HG03045 (cell line): ENCODE results near the gene CHST10.
"Not testable (repeated sequence)": the region's sequence is repeated elsewhere in the genome, so short reads cannot be mapped to it uniquely, and the experiment has no call there.

Source experiments
- ATAC-seq: cut with Tn5 transposase; IDR thresholded peaks from one replicate; pipeline ENCODE4 v1.9.1; 2021; ENCODE audit warnings: mild to moderate bottlenecking, moderate library complexity; ENCODE audit not compliant: unreplicated experiment

Gene CHST10

DNA sequence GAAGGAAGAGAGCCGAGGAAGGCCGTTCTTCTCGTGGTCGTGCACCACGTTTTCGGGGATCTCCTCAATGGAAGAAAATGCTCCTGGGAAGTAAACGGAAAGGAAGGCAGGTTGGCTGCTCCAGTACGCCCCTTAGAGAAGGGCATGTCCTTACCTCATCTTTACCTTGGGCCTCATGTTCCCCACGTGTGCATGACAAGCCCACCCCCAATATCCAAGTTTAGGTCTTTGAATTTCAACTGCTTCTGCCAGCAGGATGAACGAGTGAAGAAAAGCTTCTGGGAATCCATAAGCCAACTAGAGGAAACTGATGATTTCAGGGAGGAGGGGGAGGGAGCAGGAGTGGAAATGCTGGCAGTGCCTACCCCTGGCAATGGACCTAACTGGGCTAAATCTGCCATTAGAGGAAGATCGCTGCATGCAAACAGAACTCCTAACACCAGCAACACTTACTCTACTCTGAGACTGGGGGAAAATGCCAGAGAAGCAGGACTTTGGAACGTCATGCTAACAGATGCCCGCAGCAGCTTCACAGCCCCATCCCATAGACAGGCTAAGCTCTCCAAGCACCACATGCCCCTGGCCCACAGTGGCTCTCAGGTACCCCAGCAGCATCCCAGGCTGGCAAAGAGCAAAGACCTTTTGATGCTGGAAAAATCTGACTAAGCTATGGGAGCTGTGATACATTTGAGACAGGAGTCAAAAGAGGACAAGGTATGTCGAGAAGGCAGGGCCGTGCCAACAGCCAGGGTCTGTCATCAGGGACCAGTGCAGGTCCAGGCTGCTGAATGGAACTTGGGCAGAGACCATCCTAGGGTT is 21.7 kb downstream of the CHST10 start:
- no peak for ATAC-seq

DNA sequence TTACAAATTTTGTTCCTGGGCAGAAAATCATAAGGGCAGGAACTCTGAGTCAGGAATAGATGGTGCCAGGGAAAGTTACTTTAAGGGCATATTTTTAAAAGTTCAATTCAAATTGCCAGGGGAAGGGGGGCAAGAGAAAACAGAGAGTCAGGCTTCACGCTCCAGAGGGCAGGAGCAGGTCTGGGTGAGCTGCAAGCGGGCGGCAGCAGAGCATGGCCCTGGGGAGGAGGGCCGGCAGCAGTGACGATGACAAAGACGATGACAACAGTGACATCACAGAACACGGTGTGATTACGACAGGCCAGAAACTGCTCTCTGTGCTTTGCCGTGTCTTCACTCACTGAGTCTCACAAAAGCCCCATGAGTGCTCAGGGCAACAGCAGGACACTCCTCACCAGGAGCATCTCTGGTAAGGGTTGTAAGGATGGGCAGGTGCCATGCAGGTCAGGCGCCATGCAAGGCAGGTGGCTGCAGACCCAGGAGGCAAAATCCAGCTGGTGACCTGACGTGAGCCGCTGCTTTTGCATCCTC is 23.3 kb downstream of the CHST10 start:
- peak; percentile 34 for ATAC-seq

DNA sequence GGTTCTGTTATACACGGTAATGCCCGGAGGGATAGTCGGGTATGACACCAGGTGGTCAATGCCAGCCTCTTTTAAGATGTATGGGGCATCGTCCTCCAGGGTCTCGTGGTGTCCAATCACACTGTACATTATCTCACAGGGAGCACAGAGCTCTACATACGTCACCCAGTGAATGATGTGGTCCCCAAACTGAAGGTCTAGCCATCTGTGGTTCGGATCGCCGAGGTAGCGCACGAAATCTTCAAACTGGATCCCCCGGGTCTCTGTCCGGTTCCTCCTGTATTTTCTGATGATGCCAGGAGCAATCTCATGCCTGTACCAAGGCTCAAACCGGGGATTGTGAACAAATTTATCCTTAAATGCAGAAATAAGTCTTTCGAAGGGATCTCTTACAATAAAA is 24.1 kb downstream of the CHST10 start:
- no peak for ATAC-seq

DNA sequence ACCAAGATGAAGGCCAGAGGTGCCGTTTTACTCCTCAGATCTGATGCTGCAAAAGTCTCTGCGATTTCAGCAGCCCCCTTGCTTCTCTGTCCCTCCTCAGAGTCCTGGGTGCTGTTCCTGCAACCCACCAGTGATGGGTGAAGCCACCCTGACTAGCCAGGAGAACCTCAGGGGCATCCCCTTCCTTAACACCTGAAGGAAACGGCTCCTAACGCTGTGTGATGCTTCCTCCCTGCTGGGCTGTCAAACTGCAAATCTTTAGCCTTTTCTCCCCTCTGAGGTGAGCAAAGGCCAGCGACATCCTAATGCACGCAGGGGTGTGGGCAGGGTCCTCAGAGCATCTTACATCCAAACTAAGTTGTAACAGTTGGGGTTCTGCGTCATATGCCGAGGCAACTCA is 24.8 kb downstream of the CHST10 start:
- no peak for ATAC-seq

- no peak for ATAC-seq
Observed at GRCh38 chr2:100391735-100392515, 25.5 kb downstream of the CHST10 start.

DNA sequence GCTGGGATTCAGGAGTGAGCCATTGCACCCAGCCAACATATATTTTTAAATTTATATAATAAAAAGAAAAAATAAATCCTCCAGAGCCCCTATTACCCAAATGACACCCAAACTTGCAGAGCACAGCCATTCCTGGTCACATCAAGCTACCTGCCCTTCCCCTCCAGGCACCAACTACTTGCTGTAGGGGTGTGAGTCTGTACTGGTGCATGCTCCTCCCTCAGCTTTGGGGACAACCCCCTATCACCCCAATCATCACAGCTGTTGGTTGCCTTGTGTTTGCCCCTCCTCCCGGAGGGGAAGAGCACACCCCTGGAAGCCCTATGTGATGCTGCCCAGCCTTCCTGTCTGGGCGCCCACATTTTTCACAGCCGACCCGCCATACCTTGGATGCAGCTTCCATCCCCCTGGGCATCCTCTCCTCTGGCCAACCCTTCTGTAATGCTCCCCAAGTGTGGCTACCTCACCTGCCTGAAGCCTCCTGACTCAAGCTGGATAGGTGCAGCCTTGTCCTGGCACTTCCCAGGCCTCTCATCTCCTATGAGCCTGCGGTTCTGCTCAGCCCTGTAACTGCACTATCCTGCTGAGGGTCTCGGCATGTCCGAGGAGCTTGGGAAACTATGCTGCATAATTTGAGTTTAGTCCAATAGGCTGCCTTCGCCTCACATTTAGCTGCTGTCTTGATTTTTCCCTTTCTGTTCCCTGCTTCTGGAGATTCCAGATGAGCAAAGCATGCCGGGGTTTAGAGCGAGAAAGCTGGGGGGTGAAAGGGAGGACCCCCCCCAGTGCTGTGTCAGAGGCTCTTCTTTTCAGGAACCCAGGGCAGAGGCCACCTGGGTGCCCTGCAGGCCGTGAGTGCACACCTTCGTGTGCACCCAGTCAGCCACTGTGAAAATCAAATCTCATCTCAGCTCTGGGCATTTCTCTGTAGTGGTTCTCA is 27.2 kb downstream of the CHST10 start:
- no peak for ATAC-seq

GRCh38 chr2:100388703-100389102 is 28.8 kb downstream of the CHST10 start:
- no peak for ATAC-seq

- no peak for ATAC-seq
Observed at GRCh38 chr2:100383954-100384353, 33.5 kb downstream of the CHST10 start.

DNA sequence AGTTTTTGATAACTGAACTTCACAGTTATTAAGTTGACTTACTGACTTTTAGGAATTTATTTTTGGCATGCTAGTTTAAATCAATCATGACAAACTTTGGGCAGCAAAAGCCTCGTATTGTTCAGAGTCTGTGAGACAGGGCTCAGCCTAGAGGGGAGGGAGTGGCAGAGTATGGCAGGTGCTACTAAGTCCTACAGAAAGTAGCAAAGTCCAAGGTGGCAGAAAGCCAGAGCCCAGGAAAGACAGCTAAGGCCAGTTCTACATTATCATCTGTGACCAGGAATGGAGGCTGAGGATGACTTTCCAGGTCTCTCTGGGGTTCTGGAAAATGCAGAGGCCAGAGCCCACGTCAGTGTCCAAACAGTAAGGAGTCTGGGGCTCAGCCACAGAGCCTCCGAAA is 34.2 kb downstream of the CHST10 start:
- no peak for ATAC-seq

- peak; percentile 73 for ATAC-seq
Observed at GRCh38 chr2:100381240-100381639, 36.2 kb downstream of the CHST10 start.

DNA sequence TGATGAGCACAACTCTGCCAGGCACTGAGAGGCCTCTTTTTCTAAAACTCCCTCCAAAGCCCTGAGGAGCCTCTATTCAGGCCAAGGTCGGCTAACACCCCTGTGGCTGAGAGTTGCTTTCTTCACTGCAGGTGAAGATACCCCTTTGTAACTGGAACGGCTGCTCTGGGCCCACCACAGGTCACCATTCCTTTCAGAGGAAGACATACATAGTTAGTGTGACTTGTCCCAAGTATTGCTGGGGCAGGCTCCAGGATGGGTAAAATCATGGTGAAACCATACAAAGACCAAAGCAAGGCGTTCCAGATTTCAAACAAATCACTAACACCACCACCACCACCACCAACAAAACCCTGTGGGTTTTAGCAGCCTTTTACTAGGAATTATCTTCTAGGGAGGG is 36.8 kb downstream of the CHST10 start:
- ATAC-seq = no peak

GRCh38 chr2:100376836-100377235 is 40.6 kb downstream of the CHST10 start:
- no peak for ATAC-seq

GRCh38 chr2:100367163-100367562 is 50.3 kb downstream of the CHST10 start:
- ATAC-seq = no peak

GRCh38 chr2:100365434-100365833 is 52.0 kb downstream of the CHST10 start:
- ATAC-seq = no peak

DNA sequence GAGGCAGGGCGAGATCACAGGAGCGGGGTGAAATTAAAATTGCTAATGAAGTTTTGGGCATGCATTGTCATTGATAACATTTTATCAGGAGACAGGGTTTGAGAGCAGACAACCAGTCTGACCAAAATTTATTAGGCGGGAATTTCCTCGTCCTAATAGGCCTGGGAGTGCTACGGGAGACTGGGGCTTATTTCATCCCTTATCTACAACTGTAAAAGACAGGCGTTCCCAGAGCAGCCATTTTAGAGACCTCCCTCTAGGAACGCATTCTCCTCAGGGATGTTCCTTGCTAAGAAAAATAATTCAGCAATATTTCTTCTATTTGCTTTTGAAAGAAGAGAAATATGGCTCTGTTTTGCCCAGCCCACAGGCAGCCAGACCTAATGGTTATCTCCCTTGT is 55.2 kb downstream of the CHST10 start:
- not testable (repeated sequence) for ATAC-seq

- no peak for ATAC-seq
Observed at GRCh38 chr2:100359576-100359975, 57.9 kb downstream of the CHST10 start.

DNA sequence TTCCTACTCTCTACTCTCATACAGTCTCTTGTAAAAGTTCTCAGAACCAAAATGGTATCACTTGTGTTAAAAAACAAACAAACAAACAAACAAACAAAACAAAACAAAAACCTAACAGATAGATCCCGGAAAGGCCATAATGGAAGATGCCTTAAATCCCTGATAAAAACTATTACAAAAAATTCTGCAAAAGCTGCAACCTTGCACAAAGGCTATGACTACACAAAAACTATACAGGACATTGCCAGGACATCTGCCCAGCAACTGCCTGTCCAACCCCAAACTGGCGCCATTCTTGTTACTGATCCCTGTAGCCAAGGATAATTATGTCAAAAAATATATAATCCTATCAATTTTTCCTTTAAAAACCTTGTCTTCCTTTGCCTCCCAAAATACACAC is 58.9 kb downstream of the CHST10 start:
- ATAC-seq = no peak

- ATAC-seq = no peak
Observed at GRCh38 chr2:100352521-100352920, 64.9 kb downstream of the CHST10 start.

DNA sequence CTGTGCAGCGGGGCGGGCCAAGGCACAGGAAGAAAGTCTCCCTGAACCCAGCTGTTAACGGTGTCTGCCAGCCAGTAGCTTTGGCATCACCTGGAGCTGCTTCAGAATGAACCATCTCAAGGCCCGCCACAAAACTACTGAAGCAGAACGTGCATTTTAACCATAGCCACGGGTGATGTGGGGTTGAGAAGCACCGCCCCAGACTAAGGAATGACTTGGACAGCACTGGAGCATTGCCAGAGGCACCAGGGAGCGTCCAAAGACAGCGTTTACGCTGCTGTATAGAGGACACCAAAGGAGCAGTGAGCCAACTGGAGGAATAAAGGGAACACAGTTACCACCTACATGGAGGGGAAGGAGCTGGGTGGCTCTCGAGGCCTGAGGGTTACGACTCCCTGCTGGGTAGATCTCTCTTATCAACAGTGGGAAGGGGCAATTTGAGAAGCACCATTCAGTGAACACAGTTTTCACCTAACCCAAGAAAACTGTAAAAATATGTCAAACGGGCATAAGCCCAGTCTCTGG is 66.7 kb downstream of the CHST10 start:
- no peak for ATAC-seq

DNA sequence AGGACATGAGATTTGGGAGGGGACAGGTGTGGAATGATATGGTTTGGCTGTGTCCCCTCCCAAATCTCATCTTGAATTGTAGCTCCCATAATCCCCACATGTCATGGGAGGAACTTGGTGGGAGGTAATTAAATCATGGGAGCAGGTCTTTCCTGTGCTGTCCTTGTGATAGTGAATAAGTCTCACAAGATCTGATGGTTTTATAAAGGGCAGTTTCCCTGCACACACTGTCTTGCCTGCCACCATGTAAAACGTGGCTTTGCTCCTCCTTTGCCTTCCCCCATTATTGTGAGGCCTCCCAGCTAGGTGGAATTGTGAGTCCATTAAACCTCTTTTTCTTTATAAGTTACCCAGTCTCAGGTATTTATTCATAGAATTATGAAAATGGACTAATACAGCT is 72.3 kb downstream of the CHST10 start:
- not testable (repeated sequence) for ATAC-seq

GRCh38 chr2:100344433-100344832 is 73.0 kb downstream of the CHST10 start:
- ATAC-seq = no peak
